Parathyroid adenoma (tissue), 2 donors: ENCODE data around the gene SYNM.

Experiments
- H2AFZ ChIP-seq: fragments of 300-600 bp; sonication (generic); one replicate; pipeline ENCODE4 v1.7.0; 2017; ENCODE audit warnings: antibody characterized with exemption, mild to moderate bottlenecking
- H3K27ac ChIP-seq: fragments of 300-600 bp; sonication (generic); one replicate; pipeline ENCODE4 v1.7.0; 2017
- H3K27me3 ChIP-seq: fragments of 300-600 bp; sonication (generic); one replicate; pipeline ENCODE4 v1.7.0; 2017; ENCODE audit warnings: low read length; ENCODE audit not compliant: control insufficient read depth, insufficient read depth
- H3K36me3 ChIP-seq: fragments of 300-600 bp; sonication (generic); one replicate; pipeline ENCODE4 v1.7.0; 2017; ENCODE audit warnings: low read length; ENCODE audit not compliant: control insufficient read depth, insufficient read depth
- H3K4me1 ChIP-seq: fragments of 300-600 bp; sonication (generic); one replicate; pipeline ENCODE4 v1.7.0; 2017; ENCODE audit warnings: control low read depth
- H3K4me2 ChIP-seq: fragments of 300-600 bp; sonication (generic); one replicate; pipeline ENCODE4 v1.7.0; 2017; ENCODE audit warnings: low read length
- H3K4me3 ChIP-seq: fragments of 300-600 bp; sonication (generic); one replicate; pipeline ENCODE4 v1.7.0; 2017; ENCODE audit warnings: low read depth, low read length
- H3K79me2 ChIP-seq: fragments of 300-600 bp; sonication (generic); one replicate; pipeline ENCODE4 v1.7.0; 2017; ENCODE audit warnings: control low read depth
- H3K9ac ChIP-seq: fragments of 300-600 bp; sonication (generic); one replicate; pipeline ENCODE4 v1.7.0; 2017; ENCODE audit warnings: mild to moderate bottlenecking
- H3K9me3 ChIP-seq: fragments of 300-600 bp; sonication (generic); one replicate; pipeline ENCODE4 v1.7.0; 2017; ENCODE audit warnings: low read length; ENCODE audit not compliant: control insufficient read depth
- TF ChIP-seq, protein P1 (sequence below): fragments of 300-600 bp; sonication (generic); IDR thresholded peaks from one replicate; pipeline ENCODE4 v1.7.0; 2017; ENCODE audit warnings: antibody characterized with exemption, mild to moderate bottlenecking
- donor health status: primary hyperparathyroidism.

The SYNM gene

DNA sequence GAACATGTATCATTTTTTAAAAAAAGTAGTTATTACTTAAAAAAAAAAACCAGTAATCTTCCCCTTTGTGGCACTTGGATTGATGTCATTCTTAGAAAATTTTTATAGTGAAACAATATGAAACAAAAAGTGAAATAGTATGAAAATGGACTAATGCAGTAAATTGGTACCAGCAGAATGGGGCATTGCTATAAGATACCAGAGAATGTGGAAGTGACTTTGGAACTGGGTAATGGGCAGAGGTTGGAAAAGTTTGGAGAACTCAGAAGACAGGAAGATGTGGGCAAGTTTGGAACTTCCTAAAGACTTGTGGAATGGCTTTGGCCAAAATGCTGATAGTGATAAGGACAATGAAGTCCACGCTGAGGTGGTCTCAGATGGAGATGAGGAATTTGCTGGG, 77.9 kb downstream of the SYNM start:
- H3K36me3 ChIP-seq, result no peaks in the 10 kb centered on the region
- no peaks in the 10 kb centered on the region for H3K79me2 ChIP-seq
- no peaks in the 10 kb centered on the region for H3K9me3 ChIP-seq
- TF ChIP-seq, protein P1, sequence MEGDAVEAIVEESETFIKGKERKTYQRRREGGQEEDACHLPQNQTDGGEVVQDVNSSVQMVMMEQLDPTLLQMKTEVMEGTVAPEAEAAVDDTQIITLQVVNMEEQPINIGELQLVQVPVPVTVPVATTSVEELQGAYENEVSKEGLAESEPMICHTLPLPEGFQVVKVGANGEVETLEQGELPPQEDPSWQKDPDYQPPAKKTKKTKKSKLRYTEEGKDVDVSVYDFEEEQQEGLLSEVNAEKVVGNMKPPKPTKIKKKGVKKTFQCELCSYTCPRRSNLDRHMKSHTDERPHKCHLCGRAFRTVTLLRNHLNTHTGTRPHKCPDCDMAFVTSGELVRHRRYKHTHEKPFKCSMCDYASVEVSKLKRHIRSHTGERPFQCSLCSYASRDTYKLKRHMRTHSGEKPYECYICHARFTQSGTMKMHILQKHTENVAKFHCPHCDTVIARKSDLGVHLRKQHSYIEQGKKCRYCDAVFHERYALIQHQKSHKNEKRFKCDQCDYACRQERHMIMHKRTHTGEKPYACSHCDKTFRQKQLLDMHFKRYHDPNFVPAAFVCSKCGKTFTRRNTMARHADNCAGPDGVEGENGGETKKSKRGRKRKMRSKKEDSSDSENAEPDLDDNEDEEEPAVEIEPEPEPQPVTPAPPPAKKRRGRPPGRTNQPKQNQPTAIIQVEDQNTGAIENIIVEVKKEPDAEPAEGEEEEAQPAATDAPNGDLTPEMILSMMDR, result no peak
- no peak overlapping the region for H2AFZ ChIP-seq
- no peak overlapping the region for H3K27ac ChIP-seq
- peaks cover 10% of the 10 kb centered on the region for H3K4me1 ChIP-seq
- no peak overlapping the region for H3K9ac ChIP-seq
- H3K4me3 ChIP-seq, result no peak overlapping the region
- H3K27me3 ChIP-seq, result no peaks in the 10 kb centered on the region
- H3K4me2 ChIP-seq, result no peak overlapping the region
